GDM1 (cell line): Measurements from ENCODE around the gene PPT1.
A peak's percentile ranks its signal among the peaks of the same experiment; 100 is the strongest.
"Not testable (repeated sequence)": the region's sequence is repeated elsewhere in the genome, so short reads cannot be mapped to it uniquely, and the experiment has no call there.

ENCODE experiments used
- DNase-seq: peaks from one replicate; lab custom pipeline; 2025; lab: John Stamatoyannopoulos, UW

The PPT1 gene

DNA sequence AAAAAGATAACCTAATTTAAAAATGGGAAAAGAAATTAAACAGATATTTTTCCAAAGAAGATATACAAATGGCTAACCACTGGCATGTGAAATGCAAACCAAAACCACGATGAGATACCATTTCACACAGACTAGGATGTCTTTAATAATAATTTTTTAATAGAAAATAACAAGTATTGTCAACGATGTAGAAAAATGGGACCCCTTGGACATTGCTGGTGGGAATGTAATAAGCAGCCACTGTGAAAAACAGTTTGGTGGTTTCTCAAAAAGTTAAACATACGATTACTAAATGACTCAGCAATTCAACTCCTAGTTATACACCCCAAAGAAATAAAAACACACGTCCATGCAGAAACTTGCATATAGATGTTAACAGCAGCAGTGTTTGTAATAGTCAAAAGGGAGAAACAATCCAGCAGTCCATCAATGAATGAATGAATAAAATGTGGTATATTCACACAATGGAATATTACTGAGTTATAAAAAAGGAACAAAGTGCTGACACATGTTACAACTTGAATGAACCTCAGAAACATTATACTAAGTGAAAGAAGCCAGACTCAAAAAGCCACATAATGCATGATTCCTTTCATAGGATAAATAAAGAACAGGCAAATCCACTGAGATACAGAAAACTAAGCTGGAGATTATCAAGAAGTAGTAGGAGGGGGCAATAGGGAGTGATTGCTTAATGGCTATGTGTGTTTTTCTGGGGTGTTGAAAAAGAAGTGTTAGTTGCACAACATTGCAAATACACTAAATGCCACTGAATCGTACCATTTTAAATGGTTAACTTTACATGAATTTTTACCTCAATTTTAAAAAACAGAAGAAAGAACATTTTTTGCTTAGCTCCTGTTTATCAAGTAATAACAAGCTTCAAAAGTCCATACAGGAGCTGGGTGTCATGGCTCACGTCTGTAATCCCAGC lies 4.1 kb downstream of the PPT1 start:
- DNase-seq = no peak

DNA sequence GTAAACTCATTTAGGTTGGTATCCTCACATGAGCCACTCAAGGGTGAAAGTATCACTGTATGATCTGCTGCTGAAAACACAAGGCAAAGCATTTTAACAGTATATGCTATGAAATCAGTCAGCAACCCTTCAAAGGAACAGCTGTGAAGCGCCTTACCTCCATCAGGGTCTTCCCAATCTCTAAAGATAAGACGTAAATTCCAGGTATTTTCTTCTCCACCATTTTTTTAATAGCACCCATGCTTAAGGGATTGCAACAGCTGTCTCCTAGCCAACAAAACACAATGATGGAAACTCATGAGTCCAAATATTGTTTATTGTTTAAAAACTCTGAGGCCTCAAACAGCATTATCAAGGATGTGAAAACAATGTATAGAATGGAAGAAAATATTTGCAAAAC lies 4.8 kb downstream of the PPT1 start:
- no peak for DNase-seq

DNA sequence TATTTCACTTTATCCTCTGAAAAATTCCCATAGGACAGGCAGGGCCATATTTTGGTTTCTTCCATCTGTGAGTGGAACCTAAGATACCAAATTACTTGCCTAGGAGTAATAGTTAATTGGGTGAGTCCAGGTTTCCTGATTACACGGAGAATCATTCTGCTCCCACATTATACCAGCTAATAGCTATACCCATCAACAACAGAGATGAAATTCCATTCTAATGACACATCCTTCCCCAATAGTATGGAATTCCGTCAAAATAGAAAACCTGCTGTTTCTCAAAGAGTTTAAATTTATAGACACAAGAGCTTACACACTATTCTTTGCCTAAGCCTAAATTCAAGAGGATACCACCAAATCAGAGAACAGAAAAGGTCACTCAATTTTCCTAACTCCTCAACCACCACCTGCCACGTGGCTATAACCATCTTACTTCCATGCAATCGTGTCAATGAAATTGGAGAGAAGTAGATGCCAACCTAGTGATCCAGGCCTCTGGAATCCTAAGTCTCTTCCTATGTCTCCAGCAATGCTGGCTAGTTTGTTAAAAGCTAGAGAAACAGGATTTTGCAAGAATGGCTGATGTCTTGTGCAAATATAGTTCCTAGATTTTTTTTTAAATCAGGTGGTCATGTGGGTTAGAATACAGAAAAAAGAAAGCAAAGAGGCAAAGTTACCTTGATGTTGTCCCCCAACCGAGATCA lies 6.2 kb downstream of the PPT1 start:
- no peak for DNase-seq

DNA sequence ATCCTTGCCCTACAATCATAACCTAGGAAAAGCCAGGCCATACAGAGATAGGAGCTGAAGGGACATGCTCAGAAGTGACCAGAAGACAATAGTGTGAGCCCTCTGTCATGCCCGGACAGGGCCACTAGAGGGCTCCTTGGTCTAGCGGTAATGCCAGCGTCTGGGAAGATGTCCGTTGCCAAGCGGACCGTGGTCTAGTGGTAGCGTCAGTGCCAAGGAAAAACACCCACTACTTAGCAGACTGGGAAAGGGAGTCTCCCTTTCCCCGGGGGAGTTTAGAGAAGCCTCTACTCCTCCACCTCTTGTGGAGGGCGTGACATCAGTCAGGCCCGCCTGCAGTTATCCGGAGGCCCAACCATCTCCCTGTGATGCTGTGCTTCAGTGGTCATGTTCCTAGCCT lies 12.3 kb downstream of the PPT1 start:
- DNase-seq = not testable (repeated sequence)

DNA sequence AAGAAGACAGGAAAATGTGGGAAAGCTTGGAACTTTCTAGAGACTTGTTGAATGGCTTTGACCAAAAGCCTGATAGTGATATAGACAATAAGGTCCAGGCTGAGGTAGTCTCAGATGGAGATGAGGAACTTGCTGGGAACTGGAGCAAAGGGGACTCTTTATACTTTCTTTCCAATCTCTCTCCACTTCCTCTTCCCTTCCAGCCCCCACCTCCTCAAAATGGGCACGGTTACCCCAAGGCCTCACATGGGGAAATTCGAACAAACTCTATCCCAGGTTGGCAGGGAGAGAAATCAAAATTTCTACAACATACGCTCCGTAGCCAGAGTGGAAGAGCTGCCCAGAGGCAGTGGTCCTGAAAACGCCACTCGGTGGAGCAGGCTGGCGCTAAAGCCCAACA lies 15.2 kb downstream of the PPT1 start:
- no peak for DNase-seq

DNA sequence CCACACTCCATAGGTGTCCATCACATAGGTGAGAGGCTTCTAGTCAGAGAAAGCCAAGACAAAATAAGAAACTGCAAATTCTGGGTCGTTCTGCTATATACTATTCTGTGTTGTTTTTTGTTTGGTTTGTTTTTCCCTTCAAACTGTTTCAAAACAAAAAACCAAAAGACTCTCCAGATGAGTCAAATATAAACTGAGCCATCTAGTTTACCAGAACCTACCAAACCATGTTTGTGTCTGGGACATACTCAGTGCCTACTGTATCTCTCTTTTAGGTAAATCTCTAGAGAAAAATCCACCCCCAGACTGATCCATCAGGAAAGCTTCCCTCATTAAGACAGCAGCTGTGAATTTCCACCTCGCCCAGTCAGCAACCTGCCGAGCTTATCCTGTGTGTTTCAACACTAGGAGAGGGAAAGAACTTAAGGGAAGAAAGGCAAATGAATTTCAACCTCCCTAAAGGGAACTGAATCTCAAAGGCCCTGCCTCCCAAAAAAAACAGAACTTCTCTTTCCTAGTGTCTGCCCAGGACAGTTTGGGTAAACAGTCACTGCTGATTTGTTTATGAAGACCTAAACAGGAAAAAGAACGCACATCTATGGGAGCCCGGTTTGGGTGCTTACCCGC lies 17.2 kb downstream of the PPT1 start:
- DNase-seq = no peak

DNA sequence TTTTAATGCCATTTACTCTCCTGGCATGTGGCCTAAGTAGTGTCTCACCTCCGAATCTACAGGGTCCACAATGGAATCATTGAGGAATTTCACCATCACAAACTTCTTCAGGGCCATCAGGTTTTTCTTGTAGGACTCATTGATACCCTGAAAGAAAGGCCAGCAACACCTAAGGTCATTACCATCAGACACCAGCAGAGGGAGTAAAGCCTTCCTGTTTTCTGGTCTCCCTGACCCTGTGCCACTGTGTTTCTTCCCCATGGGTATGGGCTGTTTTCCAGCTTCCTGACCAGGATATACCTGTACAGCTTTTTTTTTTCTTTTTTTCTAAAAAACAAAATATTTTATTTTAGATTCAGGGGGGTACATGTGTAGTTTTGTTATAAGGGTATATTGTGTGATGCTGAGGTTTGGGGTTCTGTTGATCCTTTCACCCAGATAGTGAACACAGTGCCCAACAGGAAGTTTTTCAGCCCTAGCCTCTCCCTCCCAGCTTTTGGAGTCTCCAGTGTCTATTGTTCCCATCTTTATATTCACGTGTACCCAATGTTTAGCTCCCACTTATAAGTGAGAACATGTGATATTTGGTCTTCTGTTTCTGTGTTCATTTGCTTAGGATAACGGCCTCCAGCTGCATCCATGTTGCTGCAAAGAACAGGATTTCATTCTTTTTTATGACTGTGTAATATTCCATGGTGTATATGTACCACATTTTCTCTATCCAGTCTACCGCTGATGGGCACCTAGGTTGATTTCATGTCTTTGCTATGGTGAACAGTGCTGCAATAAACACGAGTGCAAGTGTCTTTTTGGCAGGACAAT lies 18.3 kb downstream of the PPT1 start:
- DNase-seq = peak; percentile 49

DNA sequence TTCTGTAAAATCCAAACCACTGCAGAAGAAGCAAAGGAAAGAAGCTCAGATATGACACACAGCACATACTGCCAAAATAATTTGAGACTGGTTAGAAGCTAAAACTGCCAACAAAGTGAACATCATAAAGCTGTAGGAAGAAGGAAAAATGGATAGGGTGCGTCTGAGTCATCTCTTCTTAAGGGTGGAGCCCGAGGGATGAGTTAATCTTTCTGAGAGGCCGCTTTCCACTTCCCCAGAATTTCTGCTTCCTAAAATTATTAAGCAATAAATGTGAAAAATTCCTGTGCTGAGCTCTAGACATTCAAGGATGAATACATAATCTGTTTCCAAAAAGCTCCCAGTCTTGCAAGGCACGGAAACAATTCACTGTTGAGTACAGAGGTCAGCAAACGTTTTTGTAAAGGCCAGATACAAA lies 20.1 kb downstream of the PPT1 start:
- no peak for DNase-seq

DNA sequence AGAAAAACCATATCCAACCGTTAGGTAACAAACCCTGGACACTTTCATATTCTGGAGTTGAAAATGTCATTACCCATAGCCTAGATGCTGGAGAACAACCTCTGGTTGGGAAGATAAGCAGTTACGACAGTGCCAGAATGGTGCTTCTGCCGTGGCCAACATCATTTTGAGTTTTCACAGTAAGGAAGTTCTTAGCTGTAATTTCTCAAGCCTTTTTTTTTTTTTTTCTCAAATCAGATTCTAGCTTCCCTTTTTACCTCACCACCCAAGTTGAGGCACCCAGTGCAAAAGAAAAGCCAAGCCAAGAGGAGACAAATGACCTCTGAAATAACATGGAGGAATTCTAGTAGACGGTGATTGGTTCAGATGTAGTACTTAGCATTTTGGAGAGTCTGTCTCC lies 21.8 kb downstream of the PPT1 start:
- DNase-seq = no peak

DNA sequence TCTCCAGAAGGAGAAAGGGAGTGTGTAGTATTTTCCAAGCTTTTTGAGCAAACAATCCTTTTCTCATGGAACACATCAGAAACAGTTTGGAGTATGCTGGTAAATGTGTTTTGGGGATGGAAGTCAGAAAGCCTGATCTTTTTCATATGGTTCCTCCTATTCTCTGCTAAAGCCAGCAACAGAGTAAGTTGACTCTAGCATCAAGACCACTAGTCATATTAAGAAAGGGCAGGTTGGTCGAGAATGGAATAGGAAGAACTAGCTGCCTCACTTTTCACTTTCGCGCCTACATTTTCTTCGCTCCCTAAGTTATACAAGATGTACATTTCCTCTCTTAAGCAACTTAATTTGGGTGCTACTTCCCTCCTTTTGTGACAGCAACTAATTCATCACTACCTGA lies 24.0 kb downstream of the PPT1 start:
- DNase-seq = no peak

DNA sequence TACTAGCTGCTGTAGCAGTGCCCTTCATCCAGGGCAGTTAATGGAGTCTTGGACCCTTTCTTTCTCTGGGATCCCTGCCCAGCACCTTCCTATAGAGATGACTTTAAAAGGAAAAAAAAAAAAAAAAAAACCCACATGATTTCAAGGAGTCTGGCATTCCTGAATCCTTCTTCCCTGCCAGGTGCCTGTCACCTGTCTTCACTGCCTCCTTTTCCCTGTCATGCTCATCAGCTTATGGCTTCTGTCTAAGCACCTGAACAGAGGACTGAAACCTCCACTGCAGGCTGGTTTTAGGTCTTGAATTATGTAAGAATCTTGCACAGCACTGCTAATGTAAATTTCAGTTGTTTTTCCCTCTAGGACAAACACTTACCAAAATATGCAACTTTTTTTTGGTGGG lies 24.9 kb downstream of the PPT1 start:
- no peak for DNase-seq

DNA sequence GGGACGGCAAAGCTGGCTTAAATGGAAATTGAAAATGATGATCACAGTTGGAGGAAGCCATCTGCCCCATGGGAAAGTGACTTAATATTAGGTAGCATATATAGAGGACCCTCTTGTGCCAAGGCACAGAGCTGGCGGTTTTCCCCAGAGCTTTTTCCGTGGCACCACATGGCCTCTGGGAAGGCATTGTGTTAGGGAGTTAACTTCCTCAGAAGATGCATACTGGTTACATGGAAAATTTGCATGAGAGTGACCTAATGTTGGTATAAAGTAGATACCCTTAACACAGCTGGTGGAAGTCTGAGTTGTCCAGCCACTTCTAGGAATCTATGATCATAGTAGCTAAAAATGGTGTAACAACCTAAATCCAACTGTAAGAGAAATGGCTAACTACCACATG lies 29.2 kb downstream of the PPT1 start:
- DNase-seq = no peak

DNA sequence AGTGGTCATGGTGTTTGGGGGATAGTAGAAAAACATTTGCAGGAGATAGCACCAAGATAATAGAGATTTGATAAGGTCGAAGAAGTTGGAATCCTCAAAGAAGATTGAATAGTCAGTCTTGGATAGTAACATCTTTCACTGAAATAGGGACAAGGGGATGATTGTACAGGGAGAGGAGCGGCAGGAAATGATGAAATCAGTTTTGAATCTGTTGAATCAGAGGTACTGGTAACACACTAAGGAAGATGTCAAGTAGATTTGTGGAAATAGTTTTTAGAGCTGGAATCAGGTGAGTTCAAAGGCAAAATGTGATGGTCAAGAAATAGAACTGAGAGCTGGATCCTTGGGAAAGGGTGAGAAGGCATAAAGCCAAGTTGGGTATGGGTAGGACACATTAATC lies 30.0 kb downstream of the PPT1 start:
- no peak for DNase-seq

DNA sequence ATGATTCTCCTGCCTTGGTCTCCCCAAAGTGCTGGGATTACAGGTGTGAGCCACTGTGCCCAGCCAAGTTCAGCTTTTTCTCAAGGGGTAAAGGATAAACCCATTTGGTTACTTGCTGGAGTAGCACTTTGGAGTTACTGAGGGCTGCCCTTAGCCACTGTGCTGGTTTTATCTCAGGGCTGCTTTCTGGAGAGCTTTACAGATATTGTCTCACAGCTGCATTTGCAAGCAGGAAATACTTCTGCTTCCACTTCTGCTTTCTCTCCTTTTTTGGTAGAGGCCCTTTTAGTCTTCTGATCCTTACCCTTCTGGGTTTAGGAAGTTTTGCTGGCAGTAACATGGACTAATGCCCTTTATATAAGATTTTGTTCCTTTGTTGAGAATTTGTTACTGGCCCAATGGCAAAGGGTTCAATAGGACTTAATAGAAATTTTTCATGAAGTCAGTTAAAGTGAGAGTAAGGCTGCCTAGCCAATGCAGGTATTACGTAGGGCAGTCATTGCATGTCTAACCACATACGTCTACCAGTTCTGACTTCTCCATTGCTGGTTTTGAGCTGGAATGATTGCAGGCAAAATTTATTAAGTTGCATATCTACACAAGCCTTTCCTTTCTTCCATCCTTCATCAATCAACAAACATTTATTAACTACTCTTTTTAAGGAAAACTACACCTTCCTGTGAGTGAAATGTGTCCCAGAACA lies 32.1 kb downstream of the PPT1 start:
- DNase-seq = peak; percentile 65

DNA sequence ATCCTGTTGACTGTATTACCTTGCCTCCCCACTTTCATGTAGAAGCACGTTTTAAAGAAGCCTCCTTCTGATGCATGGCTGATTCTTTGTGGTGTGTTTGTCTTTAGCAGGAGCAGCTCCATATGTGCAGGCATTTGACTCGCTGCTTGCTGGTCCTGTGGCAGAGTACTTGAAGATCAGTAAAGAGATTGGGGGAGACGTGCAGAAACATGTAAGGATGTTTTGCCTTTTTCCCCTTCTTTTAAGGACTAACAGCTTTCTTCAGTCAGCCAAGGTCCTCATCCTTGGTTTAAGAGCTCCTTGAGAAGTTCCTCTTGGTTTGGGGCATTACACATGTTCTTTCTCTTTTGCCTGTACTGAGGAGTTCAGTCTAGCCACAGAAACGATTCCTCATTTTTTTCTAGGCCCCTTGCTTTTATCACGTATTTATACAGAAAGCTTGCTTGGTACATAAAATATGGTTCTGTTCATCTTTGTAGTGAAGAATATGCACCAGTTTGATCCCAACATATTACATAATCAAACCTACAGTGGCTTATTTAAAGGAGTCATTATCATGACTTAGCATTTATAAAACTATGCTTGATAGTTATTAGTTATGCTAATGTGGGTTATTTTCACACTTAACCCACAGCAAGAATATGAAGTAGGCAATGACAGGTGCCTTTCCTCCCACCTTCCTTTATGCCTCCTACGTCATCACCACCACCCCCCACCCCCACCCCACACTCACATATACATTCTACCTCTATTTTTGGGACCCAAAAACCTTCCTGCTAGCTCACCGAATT lies 36.9 kb downstream of the PPT1 start:
- DNase-seq = peak; percentile 57

DNA sequence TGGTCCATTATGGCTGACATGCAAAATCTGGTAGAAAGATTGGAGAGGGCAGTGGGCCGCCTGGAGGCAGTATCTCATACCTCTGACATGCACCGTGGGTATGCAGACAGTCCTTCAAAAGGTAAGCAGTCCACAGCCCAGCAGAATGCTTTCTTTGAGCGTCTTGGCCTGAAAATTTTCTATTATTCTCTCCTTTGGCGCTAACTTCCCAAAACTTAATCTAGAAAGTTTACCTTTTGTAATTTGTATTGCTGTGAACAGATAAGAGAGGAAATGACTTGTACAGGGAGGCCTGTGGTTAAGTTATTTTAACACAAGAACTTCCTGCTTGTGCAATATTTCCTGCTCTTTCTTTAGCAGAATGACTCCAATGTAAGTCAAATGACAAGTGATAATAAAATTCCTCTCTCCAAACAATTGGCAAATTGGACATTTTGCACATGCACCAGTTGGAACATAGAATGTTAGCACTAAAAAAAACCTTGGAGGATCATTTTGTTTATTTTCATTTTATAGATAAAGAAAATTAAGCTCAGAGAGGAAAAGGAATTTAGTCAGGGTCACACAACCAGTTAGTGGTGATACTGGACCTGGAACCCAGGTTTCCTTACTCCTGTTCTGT lies 37.6 kb downstream of the PPT1 start:
- peak; percentile 50 for DNase-seq

DNA sequence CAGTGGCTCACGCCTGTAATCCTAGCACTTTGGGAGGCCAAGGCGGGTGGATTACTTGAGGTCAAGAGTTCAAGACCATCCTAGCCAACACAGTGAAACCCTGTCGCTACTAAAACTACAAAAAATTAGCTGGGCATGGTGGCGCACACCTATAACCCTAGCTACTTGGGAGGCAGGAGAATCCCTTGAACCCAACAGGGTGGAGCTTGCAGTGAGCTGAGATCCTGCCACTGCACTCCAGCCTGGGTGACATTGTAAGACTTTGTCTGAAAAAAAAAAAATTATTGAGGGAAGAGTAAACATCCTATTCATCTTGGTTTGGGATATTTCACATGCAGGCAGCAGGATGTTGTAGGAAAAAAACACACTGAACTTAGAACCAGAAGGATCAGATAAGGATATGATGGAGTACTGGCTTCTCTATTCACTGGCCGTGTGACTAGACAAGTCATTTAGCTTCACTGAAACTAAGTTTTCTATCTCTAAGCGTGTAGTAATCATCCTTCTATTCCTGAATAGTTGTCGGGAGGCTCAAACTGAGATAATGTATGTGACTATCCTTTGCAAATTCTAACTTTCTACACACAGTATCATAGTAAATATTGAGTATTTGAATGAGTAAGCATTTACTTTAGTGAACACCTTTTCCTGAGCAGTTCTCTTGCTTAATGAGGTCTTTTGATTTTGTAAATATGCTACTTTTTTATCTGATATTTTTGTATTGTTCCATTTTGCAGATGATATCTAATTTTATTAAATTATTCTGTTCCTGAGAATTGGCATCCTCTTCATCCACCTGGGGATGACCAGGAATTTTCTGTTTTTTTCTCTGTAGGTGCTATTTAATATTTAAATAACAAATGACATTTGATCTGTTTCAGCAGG lies 38.4 kb downstream of the PPT1 start:
- no peak for DNase-seq

DNA sequence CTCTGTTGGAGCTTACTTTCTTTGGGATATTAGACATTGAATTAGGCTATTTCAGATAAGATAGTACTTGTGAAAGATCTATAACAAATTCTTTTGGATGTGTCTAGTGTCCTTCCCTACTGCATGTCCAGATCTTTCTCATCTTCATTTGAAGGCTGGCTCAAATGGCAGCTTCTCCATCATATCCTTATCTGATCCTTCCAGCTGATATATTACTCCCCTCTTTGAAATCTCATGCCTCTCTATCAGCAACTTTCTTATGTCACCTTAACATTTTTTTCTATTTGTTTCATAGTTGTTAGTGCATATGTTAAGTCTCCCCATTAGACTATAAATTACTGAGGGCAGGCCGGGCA lies 39.0 kb downstream of the PPT1 start:
- DNase-seq = no peak

DNA sequence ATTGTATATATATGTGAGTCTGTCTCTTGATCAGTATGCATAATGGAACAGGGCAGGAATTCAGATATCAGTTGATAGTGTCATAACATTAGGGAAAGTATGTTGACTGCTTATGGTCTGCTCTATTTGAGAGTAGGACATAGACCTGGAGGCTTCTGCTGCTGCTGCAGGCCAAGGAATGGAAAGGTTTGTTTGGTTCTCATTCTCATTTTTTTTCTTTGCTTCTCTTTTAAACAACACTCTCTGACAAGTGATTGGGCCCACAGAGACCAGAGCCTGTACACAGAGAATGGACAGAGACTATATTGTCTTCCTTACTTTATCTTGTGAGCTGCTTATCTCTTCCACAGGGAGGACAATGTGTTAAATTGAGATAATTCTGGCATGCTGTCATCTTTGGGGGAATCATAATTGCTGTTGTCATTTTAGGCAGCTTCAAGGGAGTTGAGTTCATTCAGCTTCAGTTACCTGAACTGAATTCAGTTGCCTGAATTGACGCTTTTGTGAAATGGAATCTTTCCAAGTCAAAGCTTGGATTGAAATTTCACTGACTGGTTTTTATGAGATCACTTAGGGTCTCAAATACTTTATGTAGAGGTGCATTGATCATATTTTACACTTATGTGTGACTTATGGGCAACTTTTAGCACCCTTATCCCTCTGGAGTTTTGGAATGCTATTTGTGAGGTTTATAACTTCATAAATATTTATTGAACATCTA lies 39.6 kb downstream of the PPT1 start:
- no peak for DNase-seq
